VCaP (cell line): Measurements from ENCODE around the gene PDZD2.
"Not testable (repeated sequence)": the region's sequence is repeated elsewhere in the genome, so short reads cannot be mapped to it uniquely, and the experiment has no call there.

ENCODE experiments used
- H3K27ac ChIP-seq: fragments of 450-650 bp; 2 replicates; pipeline ENCODE4 v1.5.1; 2017
- CTCF ChIP-seq: fragments of 450-650 bp; conservative IDR thresholded peaks from 2 replicates; pipeline ENCODE4 v1.5.1; 2017; ENCODE audit warnings: mild to moderate bottlenecking, moderate library complexity

Gene PDZD2

GRCh38 chr5:31720004-31720403, 81.1 kb downstream of the PDZD2 start:
- TF ChIP-seq CTCF = no peak

DNA sequence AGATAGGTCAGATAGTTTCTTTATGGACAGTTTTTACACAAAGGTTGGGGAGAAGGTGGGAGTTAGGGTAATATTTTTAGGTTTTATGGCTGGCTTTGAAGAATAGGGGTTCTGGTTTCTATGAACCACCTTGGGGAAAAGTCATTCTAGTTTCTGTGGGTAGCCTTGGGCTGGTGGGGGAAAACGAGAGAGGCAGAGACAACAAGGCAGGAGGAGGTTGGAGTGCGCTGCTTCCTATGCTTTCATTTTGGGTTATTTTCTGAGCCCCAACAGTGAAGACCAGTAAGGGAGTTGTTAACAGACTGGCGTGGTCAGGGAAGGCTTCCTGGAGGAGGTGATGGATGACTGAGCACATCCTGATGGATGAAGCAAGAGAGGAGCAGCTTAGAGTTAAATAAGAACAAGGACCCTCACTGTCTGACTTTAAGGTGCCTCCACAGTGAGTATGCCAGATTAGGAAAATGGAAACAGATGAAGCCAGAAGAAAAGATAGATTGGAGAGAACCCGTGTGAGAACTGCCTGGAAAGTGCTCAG, 81.9 kb downstream of the PDZD2 start:
- no peak for TF ChIP-seq CTCF

More at GRCh38 chr5:31720004-31720403, 81.1 kb downstream of the PDZD2 start:
- no peak overlapping the region for H3K27ac ChIP-seq

GRCh38 chr5:31722111-31722510, 83.2 kb downstream of the PDZD2 start:
- no peak for TF ChIP-seq CTCF
- no peak overlapping the region for H3K27ac ChIP-seq

More for the DNA sequence above, 81.9 kb downstream of the PDZD2 start:
- H3K27ac ChIP-seq = no peak overlapping the region

DNA sequence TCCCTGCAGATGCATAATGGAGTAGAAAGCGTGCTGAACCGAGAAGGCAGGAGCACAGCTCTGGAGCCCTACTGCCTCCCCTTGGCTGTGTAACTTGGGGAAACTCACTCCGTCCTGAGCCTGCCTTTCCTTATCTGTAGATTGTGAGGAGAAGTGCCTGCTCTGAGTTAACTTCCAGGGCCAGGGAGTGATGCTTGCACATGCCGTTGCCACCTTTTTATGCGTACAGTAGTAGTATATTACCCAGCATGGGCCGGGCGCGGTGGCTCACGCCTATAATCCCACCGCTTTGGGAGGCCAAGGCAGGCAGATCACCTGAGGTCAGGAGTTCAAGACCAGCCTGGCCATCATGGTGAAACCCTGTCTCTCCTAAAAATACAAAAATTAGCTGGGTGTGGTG, 87.1 kb downstream of the PDZD2 start:
- no peak for TF ChIP-seq CTCF

DNA sequence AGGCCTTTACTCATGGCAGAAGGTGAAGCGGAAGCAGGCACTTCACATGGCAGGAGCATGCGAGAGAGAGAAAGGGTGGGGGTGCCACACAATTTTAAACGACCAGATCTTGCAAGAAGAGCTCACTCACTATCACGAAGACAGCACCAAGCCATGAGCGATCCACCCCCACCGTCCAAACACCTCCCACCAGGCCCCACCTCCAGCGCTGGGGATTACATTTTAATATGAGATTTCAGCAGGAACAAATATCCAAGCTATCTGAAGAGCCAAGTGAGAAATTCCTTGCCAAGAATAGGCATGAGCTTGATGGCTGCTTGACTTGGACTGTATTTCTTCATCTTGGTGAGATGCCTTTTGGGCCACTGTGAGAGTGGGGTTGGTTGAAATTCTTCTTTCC, 88.0 kb downstream of the PDZD2 start:
- H3K27ac ChIP-seq = no peak overlapping the region
- no peak for TF ChIP-seq CTCF

More for the DNA sequence above, 87.1 kb downstream of the PDZD2 start:
- no peak overlapping the region for H3K27ac ChIP-seq

DNA sequence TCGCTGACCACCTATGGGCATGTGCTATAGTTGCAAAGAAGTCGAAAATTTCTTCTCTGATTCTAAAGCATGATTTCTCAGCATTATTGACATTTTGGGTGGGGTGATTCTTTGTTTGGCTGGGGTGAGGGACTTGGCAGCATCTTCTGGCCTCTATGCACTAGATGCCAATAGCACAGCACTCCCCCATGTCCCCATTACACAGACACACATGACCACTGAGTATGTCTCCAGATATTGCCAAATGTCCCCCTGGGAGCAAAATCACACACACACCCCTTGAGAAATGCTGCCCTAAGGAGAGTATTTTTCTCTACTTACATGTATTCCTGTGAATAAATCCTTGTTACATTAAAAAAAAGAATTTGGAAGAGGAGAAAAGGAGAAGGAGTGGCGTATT, 89.1 kb downstream of the PDZD2 start:
- H3K27ac ChIP-seq = no peak overlapping the region
- TF ChIP-seq CTCF = no peak

DNA sequence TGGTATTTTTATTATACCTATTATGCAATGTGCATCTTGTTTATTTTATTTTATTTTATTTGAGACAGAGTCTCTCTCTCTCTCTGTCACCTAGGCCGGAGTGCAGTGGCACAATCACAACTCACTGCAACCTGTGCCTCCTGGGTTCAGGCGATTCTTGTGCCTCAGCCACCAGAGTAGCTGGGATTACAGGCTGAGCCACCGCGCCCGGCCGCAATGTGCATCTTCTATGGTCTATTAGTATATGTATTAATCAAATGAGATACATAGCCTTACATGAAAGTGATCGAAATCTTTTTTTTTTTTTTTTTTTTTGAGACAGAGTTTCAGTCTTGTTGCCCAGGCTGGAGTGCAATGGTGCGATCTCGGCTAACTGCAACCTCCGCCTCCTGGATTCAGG, 89.9 kb downstream of the PDZD2 start:
- not testable (repeated sequence) for H3K27ac ChIP-seq

DNA sequence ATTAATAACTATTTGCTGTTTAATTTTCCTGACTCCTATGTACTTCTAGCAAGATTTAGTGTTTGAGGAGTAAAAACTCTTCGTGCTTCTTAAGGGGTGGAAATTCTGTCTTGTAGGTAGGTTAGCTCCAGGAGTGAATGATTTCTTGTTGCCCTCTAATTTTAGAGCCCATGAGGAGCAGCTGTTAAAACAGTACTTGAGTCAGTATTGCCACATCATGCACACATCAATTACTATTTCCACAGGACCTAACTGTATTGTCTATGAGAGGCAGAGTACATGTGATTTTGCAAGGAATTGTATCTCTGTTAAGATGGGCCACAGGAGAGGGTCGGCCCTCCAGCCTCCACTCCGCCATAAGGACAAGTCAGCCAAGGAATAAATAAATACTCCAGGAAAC, 91.2 kb downstream of the PDZD2 start:
- no peak overlapping the region for H3K27ac ChIP-seq
- no peak for TF ChIP-seq CTCF
